H9 (cell line): ENCODE measurements around the gene FNDC8. TPM values are rescaled to one million over a fixed set of nuclear protein-coding genes. Genes with fewer than 3 reads are reported as not detected.

Experiments
- DNase-seq: peaks from one replicate; pipeline ENCODE4 v3.0.0-alpha.2; 2017
- H2AFZ ChIP-seq: one replicate; pipeline ENCODE4 v1.6.1; 2013; ENCODE audit warnings: mild to moderate bottlenecking, low read length, control low read depth, moderate library complexity
- H2AK5ac ChIP-seq: 2 replicates; pipeline ENCODE4 v1.6.1; 2013; ENCODE audit warnings: low read length, control low read depth, mixed read lengths; ENCODE audit not compliant: insufficient read length
- H2BK120ac ChIP-seq: one replicate; pipeline ENCODE4 v1.6.1; 2013; ENCODE audit warnings: low read depth, mild to moderate bottlenecking, low read length, control low read depth, inconsistent platforms; ENCODE audit not compliant: poor library complexity, severe bottlenecking
- H2BK12ac ChIP-seq: 2 replicates; pipeline ENCODE4 v1.6.1; 2013; ENCODE audit warnings: low read length, control low read depth, mixed read lengths, low read depth; ENCODE audit not compliant: insufficient read length
- H2BK15ac ChIP-seq: 2 replicates; pipeline ENCODE4 v1.6.1; 2013; ENCODE audit warnings: low read depth, low read length, control low read depth
- H2BK20ac ChIP-seq: one replicate; pipeline ENCODE4 v1.6.1; 2013; ENCODE audit warnings: low read depth, mild to moderate bottlenecking, low read length, control low read depth, inconsistent platforms; ENCODE audit not compliant: poor library complexity, severe bottlenecking
- H2BK5ac ChIP-seq: 2 replicates; pipeline ENCODE4 v1.6.1; 2013; ENCODE audit warnings: low read length, control low read depth, mixed read lengths; ENCODE audit not compliant: insufficient read length
- H3K14ac ChIP-seq: 2 replicates; pipeline ENCODE4 v1.6.1; 2013; ENCODE audit warnings: low read length, control low read depth; ENCODE audit not compliant: insufficient read depth
- H3K18ac ChIP-seq: 2 replicates; pipeline ENCODE4 v1.6.1; 2013; ENCODE audit warnings: low read depth, mild to moderate bottlenecking, mixed read lengths, low read length, control low read depth; ENCODE audit not compliant: insufficient read length
- H3K23ac ChIP-seq: 2 replicates; pipeline ENCODE4 v1.6.1; 2013; ENCODE audit warnings: low read length, control low read depth, mixed read lengths, low read depth; ENCODE audit not compliant: insufficient read length
- H3K23me2 ChIP-seq: 2 replicates; pipeline ENCODE4 v1.6.1; 2013; ENCODE audit warnings: low read depth, mild to moderate bottlenecking, mixed read lengths, low read length, control low read depth; ENCODE audit not compliant: insufficient read length, poor library complexity, severe bottlenecking
- H3K27ac ChIP-seq: 2 replicates; pipeline ENCODE4 v1.5.1; 2013; ENCODE audit warnings: low read length, control low read depth, mixed read lengths, low read depth; ENCODE audit not compliant: insufficient read length
- H3K27me3 ChIP-seq: 2 replicates; pipeline ENCODE4 v1.6.1; 2013; ENCODE audit warnings: low read length, control low read depth, inconsistent platforms; ENCODE audit not compliant: insufficient read depth
- H3K4ac ChIP-seq: 2 replicates; pipeline ENCODE4 v1.6.1; 2013; ENCODE audit warnings: low read depth, mild to moderate bottlenecking, control low read depth, inconsistent platforms, low read length, moderate library complexity
- H3K4me1 ChIP-seq: 2 replicates; pipeline ENCODE4 v1.6.1; 2013; ENCODE audit warnings: low read length, control low read depth, inconsistent platforms; ENCODE audit not compliant: insufficient read depth
- H3K4me2 ChIP-seq: 2 replicates; pipeline ENCODE4 v1.6.1; 2013; ENCODE audit warnings: low read length, control low read depth, mixed read lengths; ENCODE audit not compliant: insufficient read length, insufficient read depth
- H3K56ac ChIP-seq: 2 replicates; pipeline ENCODE4 v1.6.1; 2013; ENCODE audit warnings: low read depth, mild to moderate bottlenecking, mixed read lengths, low read length, control low read depth; ENCODE audit not compliant: insufficient read length
- H3K79me1 ChIP-seq: 2 replicates; pipeline ENCODE4 v1.6.1; 2013; ENCODE audit warnings: low read depth, mild to moderate bottlenecking, moderate library complexity, low read length, control low read depth, inconsistent platforms; ENCODE audit not compliant: insufficient read depth, poor library complexity, severe bottlenecking
- H3K79me2 ChIP-seq: 2 replicates; pipeline ENCODE4 v1.6.1; 2013; ENCODE audit warnings: low read length, control low read depth, inconsistent platforms; ENCODE audit not compliant: insufficient read depth
- H3K9ac ChIP-seq: 2 replicates; pipeline ENCODE4 v1.6.1; 2013; ENCODE audit warnings: low read length, control low read depth, mixed read lengths; ENCODE audit not compliant: insufficient read length; ENCODE audit errors: extremely low read depth
- H3K9me3 ChIP-seq: one replicate; pipeline ENCODE4 v1.6.1; 2013; ENCODE audit warnings: low read depth, low read length, inconsistent platforms; ENCODE audit not compliant: control insufficient read depth
- H3T11ph ChIP-seq: one replicate; pipeline ENCODE4 v1.6.1; 2013; ENCODE audit warnings: mild to moderate bottlenecking, low read length, control low read depth, inconsistent platforms
- H4K20me1 ChIP-seq: one replicate; pipeline ENCODE4 v1.6.1; 2013; ENCODE audit not compliant: control insufficient read depth, insufficient read length, insufficient read depth
- H4K5ac ChIP-seq: 2 replicates; pipeline ENCODE4 v1.6.1; 2013; ENCODE audit warnings: low read depth, mild to moderate bottlenecking, mixed read lengths, low read length, control low read depth; ENCODE audit not compliant: insufficient read length
- H4K8ac ChIP-seq: replicated peaks from 2 replicates; pipeline ENCODE4 v1.6.1; 2013; ENCODE audit warnings: low read length, control low read depth, mixed read lengths, low read depth; ENCODE audit not compliant: insufficient read length
- H4K91ac ChIP-seq: 2 replicates; pipeline ENCODE4 v1.6.1; 2013; ENCODE audit warnings: low read depth, mild to moderate bottlenecking, moderate library complexity, mixed read lengths, low read length, control low read depth; ENCODE audit not compliant: insufficient read length
- H3K27ac Mint-ChIP-seq, 3 experiments: 2 replicates in 2 of 3; 3 replicates in 1 of 3; pipeline ENCODE4 v1.8.0; 2020 to 2021; ENCODE audit warnings: mixed read lengths in 3 of 3, mild to moderate bottlenecking in 1 of 3, moderate library complexity in 1 of 3
- H3K27me3 Mint-ChIP-seq: 2 replicates; pipeline ENCODE4 v1.8.0; 2021; ENCODE audit warnings: low read depth, mild to moderate bottlenecking, moderate library complexity, mixed read lengths
- H3K36me3 Mint-ChIP-seq, 3 experiments: 2 replicates in 2 of 3; 3 replicates in 1 of 3; pipeline ENCODE4 v1.8.0; 2020 to 2021; ENCODE audit warnings: low read depth in 3 of 3, mixed read lengths in 3 of 3; ENCODE audit not compliant: insufficient read depth in 1 of 3
- H3K4me1 Mint-ChIP-seq, 2 experiments: 2 replicates each; pipeline ENCODE4 v1.8.0; 2020; ENCODE audit warnings: mixed read lengths in 2 of 2
- H3K4me3 Mint-ChIP-seq, 2 experiments: 2 replicates in 1 of 2; 3 replicates in 1 of 2; pipeline ENCODE4 v1.8.0; 2020 to 2021; ENCODE audit warnings: mild to moderate bottlenecking in 2 of 2, mixed read lengths in 2 of 2, moderate library complexity in 1 of 2
- H3K9me3 Mint-ChIP-seq, 2 experiments: 2 replicates in 1 of 2; 3 replicates in 1 of 2; pipeline ENCODE4 v1.8.0; 2020; ENCODE audit warnings: mild to moderate bottlenecking in 2 of 2, mixed read lengths in 2 of 2, moderate library complexity in 1 of 2
- CTCF ChIP-seq: fragments of 200-600 bp; sonication (generic); conservative IDR thresholded peaks from 3 replicates; pipeline ENCODE4 v1.8.0; 2021; ENCODE audit warnings: antibody characterized with exemption, mild to moderate bottlenecking
- WGBS: extraction: QIAGEN DNeasy Blood & Tissue Kit; methylation state at CpG from one replicate; pipeline ENCODE4 v1.1.7; 2013; ENCODE audit warnings: missing lambda C conversion rate, low lambda C conversion rate, mixed read lengths; ENCODE audit not compliant: insufficient read length; ENCODE audit errors: extremely low coverage; 5-methylcytosine and 5-hydroxymethylcytosine counted together
- total RNA-seq: library from RNA; stranded (reverse); gene quantifications from 2 replicates; pipeline ENCODE4 v1.2.1, GENCODE V29; 2021

The FNDC8 gene
- total RNA-seq, 1 experiment from 2014 or later = not detected

DNA sequence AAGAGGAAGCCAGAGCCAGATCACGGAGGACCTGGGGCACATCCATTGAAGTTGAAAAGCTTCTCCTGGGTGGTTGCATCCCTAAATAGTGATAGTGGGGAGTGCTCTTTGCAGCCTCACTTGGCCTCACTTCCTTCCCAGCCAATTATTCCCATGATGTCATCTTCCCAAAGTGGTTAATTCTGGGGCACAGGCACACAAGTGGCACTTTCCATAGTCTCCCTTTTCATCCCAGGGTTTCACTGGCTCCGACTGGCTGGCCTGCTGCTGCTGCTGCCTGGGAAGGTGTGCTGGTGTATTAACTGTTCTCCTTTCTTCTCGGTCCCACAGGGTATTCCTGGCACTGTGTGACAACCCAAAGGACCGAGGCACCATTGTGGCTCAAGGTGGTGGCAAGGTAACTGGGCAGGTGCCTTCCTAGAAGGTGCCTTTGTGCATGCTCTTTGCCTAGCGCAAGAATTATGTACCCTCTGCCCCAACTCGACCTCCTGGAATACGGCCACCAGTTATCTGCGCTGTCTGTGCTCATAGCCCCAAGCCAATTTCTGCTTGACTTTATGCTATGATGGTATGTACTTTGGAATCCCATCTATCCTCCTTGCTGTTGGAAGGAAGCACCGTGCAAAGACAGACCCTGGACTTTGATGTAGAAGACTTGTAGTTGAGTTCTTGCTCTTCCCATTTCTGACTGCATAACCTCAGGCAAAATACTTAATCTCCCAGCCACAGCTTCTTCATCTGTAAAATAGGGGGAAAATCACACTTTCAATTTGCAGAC lies 54.4 kb downstream of the FNDC8 start:
- Mint-ChIP-seq H3K9me3 (peaks cover 2 to 6% of the 10 kb centered on the region in 2 experiments; a peak in 2 of 5 replicates), H3K27ac (peak overlapping the region in 1 of 3 experiments; percentile 3; a peak in 1 of 7 replicates), H3K36me3 (no peaks in the 10 kb centered on the region; a peak in 1 of 7 replicates), H3K4me1 (no peaks in the 10 kb centered on the region), H3K4me3 (no peak overlapping the region; a peak in 1 of 5 replicates), H3K27me3 (peaks cover 6% of the 10 kb centered on the region)
- no peak overlapping the region for H2BK15ac ChIP-seq
- no peak overlapping the region for H3K14ac ChIP-seq
- H3K79me1 ChIP-seq = no peaks in the 10 kb centered on the region
- no peak overlapping the region for H3K18ac ChIP-seq
- WGBS = no CpG with 5 or more reads among the region's 9 CpGs
- no peak overlapping the region for H2AFZ ChIP-seq
- no peak overlapping the region for H3K9ac ChIP-seq
- H3K4me2 ChIP-seq = no peak overlapping the region
- H3K23me2 ChIP-seq = peaks cover 3% of the 10 kb centered on the region
- no peak overlapping the region for H4K8ac ChIP-seq
- H3K27me3 ChIP-seq = no peaks in the 10 kb centered on the region
- H3K79me2 ChIP-seq = no peaks in the 10 kb centered on the region
- no peak overlapping the region for H2AK5ac ChIP-seq
- no peak overlapping the region for H3K23ac ChIP-seq
- no peak overlapping the region for H4K5ac ChIP-seq
- TF ChIP-seq CTCF = no peak
- no peak for DNase-seq
- H2BK120ac ChIP-seq = no peak overlapping the region
- H3T11ph ChIP-seq = no peak overlapping the region
- no peaks in the 10 kb centered on the region for H4K20me1 ChIP-seq
- H2BK5ac ChIP-seq = no peak overlapping the region
- H3K4ac ChIP-seq = no peak overlapping the region
- no peak overlapping the region for H3K56ac ChIP-seq
- H2BK20ac ChIP-seq = no peak overlapping the region
- H3K4me1 ChIP-seq = no peaks in the 10 kb centered on the region
- H2BK12ac ChIP-seq = no peak overlapping the region
- H3K9me3 ChIP-seq = no peaks in the 10 kb centered on the region
- no peak overlapping the region for H3K27ac ChIP-seq
- no peak overlapping the region for H4K91ac ChIP-seq
